ENCODE data around the gene HAAO. TPM values are rescaled to one million over a fixed set of nuclear protein-coding genes. Genes with fewer than 3 reads are reported as not detected.

Gene HAAO
- total RNA-seq, 1 donor from 2014 or later, result 0.62 TPM

GRCh38 chr2:42793334-42794270, 1.2 kb upstream of the HAAO start:
- DNase-seq, result no peak

GRCh38 chr2:42792087-42792582, 248 bp downstream of the HAAO start:
- DNase-seq, result no peak

- no peak for DNase-seq
Measured at GRCh38 chr2:42791606-42792005, 777 bp downstream of the HAAO start.

DNA sequence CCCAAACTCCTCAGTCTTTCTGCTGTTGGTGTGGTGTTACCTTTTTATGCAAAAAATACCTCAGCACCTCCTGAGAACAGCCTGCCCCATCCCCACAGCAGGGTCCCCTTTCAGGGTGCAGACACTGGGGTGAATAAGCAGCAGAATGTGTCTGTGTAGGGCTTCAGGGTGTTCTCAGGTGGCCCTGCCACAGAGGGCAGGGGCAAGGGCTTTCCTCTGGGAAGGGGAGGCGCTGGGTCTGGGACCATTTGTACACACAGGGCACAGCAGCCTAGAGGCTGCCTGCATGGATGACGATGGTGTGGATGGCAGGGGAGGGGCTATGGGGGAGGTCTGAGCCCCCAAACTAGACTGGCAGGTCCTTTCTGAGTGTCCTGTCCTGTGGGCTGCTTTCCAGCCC, 2.6 kb downstream of the HAAO start:
- DNase-seq, result no peak

DNA sequence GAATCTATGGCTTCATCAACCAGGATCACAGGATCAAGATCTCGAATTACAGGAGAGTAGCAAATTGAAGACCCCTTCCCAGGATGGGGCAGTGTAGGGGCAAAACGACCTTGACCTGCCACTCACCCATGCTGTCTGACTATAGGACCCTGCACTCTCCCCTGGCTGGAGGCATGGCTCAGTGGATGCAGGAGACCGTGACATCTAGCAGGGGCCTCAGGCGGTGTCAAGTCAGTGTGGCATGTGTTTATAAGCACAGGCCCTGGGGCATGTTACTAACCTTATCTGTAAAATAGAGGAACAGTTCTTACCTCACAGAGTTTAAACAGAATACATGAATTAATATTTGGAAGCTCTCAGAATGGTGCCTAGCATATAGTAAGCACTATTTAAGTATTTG, 3.5 kb downstream of the HAAO start:
- DNase-seq, result no peak

GRCh38 chr2:42788478-42788793, 3.9 kb downstream of the HAAO start:
- no peak for DNase-seq

DNA sequence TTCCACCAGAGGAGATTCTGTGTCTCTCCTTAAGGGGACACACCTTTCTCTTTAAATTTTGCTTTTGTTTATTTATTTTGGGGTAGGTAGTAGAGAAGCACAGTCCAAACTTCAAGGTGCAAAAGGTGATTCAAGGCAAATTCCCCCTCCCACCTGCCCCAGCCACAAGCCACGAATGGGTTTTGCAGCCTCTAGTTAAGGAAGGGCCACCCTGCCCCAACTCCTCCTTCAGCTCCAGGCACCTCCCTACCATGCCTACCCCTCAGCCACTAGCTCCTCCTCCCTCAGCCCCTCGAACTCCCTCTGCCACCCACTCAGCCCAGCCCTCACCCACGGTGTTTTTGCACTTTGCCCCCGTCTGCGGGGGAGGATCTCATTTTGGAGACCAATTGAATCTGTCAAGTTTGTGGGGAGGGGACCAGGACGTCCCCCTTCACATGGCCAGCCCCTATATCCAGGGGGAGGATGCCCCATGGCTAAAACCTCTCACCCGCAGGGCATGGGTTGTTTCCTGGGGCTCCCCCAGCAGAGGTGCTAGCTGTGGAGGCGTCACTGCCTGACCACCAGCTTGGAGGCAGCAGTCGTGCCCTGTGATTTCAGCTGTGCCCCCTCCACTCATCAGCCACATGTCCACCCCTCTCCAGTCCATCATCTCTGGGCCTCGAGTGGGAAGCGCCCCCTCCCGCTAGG, 4.5 kb downstream of the HAAO start:
- no peak for DNase-seq

DNA sequence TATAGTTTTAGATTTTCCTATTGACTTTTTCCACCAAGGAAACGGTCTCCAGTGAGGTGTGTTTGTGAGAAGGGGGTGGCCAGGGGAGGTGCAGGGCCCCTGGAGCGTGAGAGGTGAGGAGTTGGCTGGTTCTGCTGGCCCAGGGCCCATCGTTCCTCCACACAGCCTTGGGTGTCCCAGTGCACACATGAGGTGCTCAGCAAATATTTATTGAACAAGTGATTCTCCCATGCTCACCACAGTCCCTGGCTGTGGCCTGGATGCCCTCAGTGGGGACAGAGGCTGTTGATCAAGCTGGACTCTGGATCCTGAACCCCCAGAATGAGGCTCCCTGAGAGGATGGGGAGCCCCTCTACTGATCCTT, 5.0 kb downstream of the HAAO start:
- DNase-seq, result no peak

GRCh38 chr2:42786561-42787345, 5.6 kb downstream of the HAAO start:
- no peak for DNase-seq

DNA sequence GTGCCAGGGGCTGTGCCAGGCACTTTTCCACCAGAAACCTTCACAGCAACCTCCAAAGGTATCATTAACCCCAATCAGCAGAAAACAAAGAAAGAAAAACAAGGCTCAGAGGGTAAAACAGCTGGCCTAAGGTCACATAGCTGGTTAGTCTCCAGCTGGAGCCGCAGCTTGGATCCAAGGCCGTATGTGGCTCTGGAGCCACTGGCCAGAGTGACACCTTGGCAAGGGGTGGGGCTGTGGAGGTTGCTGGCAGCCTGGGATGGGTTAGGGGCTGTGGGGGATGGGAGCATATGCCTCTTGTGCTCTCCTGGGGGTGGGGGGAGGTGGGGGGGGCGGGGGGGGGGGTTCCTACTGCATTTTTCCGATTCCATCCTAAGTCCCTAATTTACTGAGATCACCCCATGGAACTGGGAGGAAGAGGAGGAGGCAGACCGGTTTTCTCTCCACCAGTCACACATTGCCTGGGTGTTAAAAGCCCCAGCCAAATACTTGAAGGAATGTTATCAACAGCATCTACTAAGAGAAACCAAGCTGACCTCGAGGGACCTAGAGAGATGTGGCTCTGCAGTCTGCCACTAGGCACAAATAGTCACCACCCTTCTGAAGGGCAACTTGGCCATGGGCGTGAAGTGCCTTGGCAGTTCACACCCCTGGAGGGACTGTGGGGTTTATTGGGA, 8.0 kb downstream of the HAAO start:
- no peak for DNase-seq

DNA sequence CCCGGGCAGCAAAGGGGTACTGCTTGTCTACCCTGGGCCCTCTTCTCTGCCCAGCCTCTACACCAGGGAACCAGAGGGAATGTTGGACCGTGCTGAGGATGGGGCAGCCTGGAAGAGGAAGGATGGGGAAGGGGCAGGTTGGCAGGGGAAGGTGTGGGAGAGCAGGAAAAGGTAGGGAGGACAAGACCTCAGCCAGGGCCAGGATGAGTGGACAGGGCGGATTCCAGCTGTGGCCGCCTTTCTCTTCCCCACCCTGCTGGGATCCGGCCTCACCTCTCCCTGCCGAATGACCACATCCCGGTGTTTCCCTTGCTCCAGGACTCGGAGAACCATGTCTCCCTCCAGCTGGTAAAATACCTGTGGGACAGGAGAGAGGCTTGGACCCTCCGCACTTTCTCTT, 8.9 kb downstream of the HAAO start:
- DNase-seq, result no peak

DNA sequence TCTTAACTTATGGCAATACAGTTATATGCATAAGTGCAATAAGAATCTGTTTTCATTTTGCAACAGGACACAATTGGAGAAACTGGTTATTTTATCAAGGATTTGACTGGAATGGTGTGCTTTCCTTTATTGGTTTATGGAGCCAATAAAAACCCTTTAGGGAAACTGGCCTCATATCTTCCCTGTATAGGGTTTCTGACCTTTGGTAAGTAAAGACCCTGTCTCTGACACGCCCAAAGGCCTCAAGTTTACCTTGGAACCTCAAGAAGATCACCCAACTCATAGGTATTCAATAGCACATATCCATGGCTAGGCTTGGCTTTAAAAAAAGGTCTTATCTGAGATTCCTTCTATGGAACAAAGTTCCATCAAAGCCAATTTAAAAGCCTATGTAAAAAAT, 11.2 kb downstream of the HAAO start:
- DNase-seq, result no peak

- DNase-seq, result no peak
Measured at GRCh38 chr2:42777883-42778805, 14.2 kb downstream of the HAAO start.

DNA sequence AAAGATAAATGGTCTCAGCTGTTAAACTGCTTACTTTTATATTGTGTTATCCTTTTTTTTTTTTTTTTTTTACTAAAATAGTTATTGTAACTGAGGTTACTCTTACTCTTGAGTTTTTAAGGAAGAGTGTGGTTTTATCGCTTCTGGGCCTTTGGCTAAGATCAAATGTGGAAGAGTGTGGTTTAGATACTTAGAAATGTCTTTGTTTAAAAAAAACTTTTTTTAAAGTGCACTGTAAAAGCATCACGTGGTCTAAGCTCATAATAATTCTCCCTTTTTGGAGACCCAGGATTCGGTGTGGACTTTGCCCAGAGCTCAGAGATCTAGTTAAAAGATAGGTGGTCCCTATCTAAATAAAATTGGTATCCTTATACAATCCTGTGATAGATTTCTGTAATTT, 16.6 kb downstream of the HAAO start:
- no peak for DNase-seq

DNA sequence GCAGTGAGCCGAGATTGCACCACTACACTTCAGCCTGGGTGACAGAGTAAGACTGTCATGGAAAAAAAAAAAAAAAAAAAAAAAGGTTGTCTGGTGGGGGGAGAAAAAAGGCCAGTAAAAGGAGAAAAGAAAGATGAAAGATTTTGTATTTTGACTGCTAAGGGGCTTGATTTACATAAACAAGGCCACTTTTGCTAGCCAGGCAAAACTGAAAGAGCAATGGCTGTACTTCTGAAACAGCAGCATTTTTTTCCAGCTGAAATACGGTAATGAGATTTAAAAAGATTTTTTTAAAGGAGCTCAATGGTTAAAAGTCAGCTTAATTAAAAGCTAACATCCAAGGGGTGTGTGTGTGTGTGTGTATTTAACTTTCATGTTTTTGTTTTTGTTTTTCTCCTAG, 17.2 kb downstream of the HAAO start:
- DNase-seq, result no peak

- no peak for DNase-seq
Measured at GRCh38 chr2:42771546-42772153, 20.7 kb downstream of the HAAO start.

GRCh38 chr2:42770288-42771131, 21.9 kb downstream of the HAAO start:
- no peak for DNase-seq

DNA sequence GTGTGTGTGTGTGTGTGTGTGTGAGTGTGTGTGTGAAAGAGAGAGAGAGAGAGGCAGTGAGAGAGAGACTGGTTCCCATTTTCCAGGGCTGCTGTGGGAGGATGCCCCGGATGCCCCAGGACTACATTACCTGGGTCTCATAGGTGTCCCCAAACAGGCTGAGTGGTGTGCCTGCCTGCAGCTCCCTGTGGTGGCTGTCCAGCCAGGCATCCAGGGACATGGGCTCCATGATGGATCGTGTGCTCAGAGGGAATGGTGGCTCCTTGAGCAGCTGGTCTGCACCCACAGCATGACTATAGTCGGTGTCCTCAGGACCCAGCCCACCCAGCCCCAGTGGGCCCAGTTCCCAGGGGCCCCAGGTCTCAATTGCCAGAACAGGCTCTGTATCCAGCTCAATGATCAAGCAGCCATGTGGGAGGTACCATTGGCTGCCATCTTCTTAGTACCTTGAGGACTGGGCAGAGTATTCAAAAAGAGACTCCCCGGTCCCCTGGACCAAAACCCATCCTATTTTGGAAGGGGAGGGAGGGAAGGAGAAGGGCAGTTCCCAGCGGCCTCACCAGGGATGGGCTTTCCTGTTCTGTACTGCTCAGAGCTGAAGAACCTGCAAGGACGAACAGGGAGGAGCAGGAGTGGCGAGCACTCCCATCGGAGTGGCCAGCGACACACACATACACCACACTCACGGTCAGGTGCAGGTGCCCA, 22.6 kb downstream of the HAAO start:
- DNase-seq, result no peak

DNA sequence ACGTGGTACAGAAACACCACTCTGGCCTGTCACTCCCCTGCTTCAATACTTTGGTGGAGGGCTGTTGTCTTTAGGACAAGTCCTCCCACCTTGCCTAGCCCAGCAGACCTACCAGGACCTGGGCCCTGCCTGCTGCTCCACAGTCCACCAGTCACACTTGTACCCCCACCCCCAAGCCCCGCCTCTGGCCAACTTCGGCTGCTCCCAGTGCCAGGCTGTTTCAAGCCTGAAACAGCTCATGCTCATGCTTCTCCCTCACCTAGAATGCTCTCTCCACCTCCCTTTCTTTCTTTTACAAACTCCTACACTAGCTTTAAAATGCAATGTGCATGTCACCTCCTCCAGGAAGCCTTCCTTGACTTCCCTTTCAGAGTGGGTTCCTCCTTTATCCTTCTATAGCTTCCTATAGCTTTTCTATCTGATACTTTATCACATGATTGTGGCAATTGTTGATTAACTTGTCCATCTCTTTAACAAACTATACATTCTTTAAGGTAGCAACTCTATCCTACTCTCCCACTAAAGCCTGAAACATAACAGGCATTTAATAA, 23.6 kb downstream of the HAAO start:
- DNase-seq, result no peak

Measured in occipital lobe (tissue), 2 donors.